Mesenteric fat pad (tissue), 1 donor: Measurements from ENCODE around the gene NARF. TPM values are rescaled to one million over a fixed set of nuclear protein-coding genes. Genes with fewer than 3 reads are reported as not detected.

Source experiments
- DNase-seq: peaks from one replicate; pipeline ENCODE4 v3.0.0-alpha.2; 2020; ENCODE audit warnings: low spot score
- total RNA-seq: library from RNA; stranded (reverse); fragmentation: NEBNext Ultra II Directional; extraction: Animal tissue kit (Norgen Biotek cat#: 25700); gene quantifications from one replicate; pipeline ENCODE4 v1.2.1, GENCODE V29; 2021
- donor health status: DM: yes; HTN: yes; CAD: no.

Gene NARF
- total RNA-seq, 1 donor from 2014 or later = 57.3 TPM

DNA sequence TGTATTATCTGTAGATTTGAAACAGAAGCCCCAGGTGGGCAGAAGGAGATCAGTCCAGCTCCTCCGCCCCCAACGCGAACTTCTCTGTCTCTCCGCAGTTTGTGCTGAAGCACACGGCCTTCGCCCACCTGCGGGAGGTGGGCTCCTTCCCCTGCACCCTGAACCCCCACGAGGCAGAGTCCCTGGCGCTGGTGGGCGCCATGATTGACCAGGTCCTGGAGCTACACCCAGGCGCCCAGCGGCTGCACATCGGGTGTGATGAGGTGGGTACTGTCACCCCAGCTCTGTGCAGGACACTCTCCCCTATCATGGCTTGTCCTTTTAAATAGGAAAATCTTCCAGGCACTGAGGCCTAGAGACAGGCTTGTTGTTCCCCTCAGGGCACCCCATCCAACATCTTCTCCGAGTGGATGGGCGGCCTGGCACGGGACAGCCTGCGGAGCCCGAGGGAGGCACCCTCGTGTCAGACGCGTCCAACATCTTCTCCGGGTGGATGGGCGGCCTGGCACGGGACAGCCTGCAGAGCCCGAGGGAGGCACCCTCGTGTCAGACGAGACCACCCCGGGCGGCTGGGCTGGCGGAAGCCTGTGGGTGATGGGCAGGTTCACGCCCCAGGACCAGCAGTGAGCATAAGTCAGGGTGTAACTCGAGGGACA, 24.9 kb upstream of the NARF start:
- no peak for DNase-seq

DNA sequence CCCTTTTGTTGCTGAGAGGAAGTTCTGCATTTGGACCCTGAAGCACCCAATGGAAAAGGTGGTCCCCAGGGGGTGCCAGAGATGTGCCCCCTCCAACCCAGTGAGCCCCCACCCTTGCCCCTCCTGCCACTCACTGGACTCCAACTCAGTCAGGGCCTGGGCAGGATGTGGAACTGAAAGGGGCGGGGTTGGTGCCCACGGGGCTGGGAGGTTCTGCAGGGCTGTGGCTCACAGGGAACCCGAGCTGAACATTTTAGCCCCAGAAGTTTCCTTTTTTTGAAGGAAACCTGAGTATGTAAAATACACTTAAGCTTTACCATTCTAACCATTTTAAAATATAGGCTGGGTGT, 24.4 kb upstream of the NARF start:
- no peak for DNase-seq

DNA sequence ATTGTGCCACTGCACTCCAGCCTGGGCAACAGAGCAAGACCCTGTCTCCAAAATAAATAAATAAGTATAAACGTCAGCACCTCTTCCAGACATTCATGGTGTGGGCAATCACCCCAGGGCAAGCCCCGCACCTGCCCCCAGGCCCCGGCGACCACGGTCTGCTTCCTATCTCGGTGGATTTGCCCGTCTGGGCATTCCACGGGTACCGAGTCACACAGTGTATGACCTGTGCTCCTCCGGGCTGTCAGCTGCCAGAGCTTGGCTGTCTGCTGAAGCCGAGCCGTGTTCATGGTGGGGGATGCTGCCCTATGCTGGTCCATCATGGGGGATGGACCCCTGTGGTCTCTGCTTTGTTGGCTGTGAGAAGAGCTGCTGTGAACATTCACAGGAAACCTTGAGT, 23.4 kb upstream of the NARF start:
- DNase-seq = no peak

DNA sequence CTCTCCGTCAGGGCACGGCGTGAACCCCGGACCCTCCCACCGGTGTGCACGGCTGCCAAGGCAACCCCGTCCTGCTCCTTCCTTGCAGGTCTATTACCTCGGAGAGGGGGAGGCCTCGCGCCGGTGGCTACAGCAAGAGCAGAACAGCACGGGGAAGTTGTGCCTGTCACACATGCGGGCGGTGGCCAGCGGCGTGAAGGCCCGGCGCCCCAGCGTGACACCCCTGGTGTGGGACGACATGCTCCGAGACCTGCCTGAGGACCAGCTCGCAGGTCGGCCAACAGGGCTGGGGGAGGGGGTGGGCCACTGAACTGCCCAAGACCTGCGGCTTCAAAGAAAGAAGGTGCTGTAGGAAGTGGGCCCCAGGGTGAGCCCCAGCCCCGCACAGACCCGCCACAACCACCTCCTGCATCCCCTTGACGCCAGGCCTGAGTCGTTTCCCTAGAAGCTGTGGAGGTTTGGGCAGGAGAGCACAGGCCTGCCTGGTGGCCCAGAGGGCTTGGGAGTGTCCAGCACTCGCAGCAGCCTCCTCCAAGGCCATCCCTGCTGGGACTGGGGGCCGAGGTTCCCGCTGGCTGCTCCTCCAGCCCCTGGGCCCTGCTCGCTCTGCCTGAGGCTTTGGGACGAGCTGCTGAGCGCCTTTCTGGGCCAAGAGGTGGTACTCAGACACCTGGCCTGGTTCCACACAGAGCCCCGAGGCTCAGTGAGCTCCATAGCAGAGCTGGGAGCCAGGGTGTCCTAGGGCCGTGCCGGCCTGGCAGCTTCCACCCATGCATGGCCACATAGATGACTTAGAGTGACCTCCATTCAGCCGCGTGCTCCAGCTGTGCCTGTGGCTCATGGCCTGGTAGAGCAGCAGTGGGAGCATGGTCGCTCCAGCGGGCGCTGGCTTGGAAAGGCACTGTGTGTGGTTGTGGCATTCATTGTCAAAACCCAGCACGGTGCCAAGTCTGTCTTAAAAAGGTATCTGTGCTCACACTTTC, 22.6 kb upstream of the NARF start:
- no peak for DNase-seq

DNA sequence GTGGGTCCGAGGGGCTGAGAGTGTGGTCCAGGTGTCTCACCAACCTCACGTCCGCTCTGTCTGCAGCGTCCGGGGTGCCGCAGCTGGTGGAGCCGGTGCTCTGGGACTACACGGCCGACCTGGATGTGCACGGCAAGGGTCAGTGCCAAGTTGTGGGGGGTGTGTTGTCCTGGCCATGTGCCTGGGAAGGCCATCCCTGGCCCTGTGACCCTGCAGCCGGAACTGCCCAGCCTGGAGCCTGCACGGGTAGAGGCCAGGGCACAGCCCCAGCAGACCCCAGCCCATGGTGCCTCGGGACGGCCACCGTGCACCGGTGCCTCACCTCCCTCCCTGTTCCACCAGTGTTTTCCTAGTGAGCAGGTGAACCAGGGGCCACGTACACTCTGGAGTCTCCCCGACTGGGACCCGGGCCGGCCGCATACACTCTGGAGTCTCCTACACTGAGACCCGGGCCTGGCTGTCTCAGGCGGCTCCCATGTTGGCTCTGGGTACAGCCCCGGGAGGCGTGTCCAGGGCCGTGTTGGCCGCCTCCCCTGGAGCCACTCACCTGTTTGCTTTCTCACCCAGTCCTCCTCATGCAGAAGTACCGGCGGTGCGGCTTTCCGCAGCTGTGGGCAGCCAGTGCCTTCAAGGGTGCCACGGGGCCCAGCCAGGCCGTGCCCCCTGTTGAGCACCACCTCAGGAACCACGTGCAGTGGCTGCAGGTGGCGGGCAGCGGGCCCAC, 21.8 kb upstream of the NARF start:
- DNase-seq = no peak

DNA sequence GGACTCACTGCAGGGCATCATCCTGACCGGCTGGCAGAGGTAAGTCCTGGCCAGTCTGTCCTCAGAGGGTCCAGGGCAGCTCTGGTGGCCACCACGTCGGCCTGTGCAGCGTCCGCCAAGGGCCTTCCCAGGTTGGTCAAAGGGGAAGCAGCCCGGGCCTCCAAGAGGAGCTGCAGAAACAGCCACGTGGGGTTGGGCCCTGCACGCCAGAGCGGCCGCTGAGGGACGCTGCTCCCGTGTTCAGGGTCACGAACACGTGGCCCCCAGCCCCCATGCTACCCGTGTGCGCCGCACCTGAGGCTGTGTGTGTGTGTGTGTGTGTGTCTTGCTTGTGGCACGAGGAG, 21.2 kb upstream of the NARF start:
- no peak for DNase-seq

DNA sequence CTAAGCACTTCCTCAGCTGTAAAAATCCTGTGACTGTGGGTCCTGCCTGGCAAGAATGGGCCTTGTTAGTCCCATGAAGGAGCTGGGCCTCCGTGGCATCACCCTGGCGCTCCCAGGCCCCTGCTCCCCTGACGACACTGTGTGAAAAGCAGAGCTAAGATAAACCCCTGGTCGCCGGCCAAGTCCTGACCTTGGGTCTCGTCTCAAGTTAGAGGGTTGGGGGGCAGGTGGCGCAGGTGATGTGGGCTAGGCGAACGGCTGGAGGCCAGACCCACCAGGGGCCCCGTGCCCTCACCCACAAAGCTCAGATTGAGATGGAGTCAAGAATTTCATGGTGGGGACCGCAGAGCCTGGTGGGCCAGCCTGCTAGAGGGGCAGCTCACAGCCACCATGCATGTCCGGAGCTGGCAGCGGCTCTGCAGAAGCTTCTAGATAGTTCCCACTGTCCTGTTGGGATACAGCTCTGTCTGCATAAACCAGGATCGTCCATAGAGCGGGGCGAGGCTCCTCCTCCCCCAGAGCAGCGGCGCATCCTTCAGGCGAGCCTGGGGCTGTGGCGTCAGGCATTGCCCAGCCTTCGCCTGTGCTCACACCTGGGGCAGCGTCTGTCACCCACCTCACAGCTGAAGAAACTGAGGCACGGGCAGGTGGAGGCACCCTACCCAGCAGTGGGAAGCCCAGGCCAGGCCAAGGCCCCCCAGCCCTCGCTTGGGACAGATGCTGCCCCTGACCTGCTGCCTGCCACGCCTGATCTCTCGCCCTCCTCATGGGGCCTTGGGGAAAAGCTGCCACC, 19.9 kb upstream of the NARF start:
- no peak for DNase-seq

DNA sequence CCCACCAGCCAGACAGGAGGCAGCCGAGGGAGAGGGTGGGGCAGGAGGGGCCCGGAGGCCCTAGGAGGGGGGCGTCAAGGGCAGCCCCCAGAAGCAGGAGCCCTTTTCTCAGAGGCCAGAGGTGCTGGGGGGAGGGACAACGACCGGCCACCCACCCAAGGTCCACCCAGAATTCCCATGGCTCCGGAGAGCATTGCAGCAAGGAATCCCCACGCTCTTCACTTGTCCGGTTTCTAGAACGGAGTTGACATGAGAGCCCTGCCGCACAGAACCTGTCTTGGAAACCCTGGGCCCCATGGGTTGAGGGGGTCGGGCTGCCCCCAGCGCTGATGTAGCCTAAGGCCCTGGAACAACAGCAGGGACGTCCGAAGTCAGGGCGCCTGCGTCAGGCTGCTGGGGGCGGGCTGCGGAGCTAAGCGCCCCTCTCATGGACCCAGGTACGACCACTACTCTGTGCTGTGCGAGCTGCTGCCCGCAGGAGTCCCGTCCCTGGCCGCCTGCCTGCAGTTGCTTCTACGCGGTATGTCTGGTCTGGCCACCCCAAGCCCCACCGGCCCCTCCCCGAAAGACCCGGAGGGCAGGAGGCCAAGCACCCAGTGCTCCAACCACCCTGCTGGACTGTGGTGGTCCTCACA, 19.2 kb upstream of the NARF start:
- no peak for DNase-seq

DNA sequence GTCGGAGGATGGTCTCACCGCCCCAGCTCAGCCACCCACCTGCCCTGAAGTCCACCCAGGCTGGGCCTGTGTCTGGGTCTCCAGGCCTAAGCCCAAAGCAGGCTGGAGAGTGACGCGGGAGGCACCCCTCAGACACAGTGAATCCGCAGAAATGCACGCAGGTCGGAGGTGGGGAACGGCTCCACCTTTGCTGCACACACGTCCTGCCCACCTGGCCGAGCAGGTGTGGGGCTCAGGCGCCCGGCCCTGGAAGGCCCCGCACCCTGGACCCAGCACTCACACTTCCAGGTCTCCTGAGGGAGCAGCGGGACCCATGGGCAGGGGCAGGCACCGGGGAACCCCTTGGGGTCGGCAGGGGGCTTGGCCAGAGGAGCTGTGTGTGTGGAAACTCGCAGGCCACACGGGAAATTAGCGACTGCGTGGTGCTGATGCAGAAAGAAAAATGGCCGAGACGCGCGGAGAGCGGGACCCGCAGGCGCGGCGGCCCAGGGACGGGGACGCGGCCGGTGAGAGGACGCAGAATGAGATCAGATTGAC, 18.6 kb upstream of the NARF start:
- no peak for DNase-seq

DNA sequence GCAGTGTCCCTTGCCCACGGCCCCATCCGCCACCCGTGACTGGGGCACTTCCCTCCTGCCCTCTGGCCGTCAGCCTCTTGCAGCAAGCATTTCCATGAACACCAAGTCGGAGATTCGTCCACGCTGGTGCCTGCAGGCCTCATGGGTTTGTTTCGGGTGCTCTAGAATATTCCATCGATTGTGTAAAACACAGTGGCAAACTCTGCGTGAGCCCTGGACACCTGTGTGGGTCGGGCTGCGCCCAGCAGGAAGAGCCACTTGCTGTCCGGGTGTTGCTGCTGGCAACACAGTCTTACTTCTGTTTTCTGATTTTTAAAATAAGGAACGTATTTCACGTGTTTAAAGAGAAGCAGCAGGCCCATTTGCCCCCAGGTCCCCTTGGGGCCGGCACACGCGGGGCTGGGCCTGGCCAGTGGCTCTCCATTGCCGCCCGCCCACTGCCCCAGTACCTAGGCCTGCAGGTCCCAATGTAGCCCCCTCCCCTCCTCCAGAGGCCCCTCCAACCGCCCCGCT, 18.0 kb upstream of the NARF start:
- DNase-seq = no peak

DNA sequence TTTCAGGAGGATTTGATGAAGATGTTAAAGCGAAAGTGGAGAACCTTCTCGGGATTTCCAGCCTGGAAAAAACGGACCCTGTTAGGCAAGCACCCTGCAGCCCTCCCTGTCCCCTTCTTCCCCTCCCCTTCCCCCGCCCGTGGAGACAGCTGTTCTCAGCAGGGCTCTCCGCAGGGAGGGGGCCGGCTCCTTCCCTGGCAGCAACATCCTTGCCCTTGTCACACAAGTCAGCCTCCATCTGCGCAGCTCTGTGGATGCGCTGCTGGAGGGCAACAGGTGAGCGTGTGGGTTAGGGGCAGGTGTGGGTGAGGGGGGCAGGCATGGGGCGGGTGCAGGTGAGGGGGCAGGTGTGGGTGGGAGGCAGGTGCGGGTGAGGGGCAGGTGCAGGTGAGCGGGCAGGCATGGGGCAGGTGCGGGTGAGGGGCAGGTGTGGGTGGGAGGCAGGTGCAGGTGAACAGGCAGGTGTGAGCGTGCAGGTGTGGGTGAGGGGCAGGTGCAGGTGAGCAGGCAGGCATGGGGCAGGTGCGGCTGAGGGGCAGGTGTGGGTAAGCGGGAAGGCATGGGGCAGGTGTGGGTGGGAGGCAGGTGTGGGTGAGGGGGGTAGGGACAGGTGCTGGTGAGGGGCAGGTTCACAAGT, 17.4 kb upstream of the NARF start:
- no peak for DNase-seq

DNA sequence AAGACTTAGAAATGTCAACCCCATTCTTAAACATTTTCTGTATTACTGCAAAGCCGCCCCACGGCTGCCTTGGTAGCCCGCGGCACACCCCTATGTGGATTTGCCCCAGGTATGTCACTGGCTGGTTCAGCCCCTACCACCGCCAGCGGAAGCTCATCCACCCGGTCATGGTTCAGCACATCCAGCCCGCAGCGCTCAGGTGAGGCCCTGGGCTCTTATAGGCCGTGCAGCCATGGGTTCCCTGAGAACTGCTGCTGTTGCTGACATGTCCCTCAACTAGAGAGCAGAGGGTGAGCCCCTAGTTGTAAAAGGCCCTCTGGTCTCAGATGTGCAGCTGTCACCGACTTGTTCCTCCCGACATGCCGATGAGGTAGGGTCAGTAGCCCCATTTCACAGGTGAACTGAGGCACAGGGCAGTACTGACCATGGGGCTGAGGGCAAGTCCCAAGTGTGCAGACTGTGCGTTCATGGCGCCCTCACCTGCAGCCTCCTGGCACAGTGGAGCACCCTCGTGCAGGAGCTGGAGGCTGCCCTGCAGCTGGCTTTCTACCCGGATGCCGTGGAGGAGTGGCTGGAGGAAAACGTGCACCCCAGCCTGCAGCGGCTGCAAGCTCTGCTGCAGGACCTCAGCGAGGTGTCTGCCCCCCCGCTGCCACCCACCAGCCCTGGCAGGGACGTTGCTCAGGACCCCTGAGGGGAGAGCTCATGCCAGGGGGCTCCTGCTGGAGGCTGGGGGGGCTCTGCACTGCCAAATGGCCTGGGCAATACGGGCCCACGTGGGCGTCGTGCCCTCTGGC, 16.7 kb upstream of the NARF start:
- DNase-seq = no peak

DNA sequence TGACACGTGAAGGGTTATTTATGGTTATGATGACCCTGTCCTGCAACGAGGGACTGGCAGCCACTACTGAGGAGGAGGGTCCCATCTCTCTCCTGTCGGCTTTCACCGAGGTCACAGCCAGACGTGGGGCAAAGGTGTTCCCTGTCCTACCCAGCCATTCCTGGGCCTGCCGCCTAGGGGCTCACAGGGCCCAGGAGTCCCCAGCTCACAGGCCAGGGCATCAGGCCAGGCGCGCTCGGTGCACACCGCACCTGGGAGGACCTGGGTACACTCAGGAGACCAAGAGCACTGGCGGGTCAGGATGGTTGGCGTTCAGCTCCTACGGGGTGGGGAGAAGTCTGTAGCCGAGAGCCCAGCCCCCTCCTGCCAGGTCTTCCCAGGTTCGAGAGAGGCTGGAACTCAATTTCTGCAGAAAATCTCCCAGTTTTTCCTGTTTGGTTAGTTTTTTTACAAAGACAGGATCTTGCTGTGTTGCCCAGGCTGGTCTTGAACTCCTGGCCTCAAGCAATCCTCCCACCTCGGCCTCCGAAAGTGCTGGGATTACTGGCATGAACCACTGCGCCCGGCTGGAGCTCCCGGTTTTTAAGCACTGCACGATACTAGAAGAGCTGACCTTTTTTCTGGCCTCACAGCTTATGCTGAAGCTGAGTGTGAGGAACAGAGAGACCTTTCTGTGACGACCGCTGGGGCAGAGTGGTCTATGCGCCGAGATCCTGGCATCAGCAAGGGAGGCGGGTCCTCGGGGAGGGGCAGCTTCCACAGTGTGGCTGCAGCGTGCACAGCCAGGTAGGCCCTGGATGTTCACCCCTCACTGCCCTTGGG, 15.7 kb upstream of the NARF start:
- DNase-seq = no peak

DNA sequence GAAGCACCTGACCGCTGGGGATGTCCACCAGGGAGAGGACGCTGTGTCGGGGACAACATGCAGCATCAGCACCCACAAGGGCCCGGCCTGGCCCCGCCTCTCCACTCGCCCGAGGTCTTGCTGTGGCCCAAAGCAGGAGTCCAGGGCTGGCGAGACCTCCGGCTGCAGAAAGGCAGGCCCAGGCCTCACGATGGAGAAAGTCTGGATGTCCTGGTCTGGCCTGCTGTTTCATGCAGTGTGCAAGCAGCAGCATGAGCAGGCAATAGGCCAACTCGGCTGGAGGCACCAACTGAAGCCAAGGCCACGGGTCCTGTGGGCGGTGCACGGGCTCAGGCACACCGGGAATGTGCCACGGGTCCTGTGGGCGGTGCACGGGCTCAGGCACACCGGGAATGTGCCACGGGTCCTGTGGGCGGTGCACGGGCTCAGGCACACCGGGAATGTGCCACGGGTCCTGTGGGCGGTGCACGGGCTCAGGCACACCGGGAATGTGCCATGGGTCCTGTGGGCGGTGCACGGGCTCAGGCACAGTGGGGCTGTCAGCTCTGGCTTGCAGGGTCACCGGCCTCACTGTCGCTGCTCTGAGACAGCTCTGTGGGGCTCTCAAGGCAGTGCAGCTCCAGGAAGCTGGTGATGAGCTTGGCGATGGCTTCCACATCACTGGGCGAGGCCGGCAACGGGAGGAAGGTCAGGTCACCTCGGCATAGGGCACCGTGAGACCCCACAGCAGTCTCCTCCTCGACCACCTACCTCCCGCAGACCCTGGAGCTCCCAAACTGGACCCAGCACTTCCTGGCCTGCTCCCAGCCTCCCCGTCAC, 14.9 kb upstream of the NARF start:
- DNase-seq = no peak

DNA sequence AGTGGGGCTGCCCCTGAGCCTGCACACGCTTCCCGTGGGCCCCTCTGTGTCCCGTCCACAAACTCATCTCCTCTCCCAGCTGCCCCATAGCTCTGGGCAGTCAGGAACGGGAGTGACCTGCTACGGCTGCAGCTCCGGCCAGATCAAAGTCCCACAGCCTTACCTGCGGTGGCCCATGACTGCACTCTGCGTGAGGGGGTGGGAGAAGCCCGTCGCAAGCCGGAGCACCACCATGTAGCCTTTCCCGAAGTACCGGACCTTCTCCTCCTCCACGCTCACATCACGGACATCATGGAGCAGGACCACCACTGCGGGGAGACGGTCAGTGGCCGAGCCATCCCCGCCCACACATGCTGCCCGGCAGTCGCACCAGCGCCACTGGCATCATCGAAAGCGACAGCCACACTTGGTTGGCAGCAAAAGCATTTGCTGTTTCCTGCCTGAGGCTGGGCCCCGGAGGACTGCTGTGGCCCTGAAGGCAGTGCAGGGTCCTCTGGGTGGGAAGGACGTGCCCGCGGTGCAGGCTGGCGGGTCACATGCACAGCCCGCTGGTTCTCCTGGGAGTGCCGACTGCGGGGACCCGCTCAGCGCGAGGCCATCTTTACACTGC, 14.2 kb upstream of the NARF start:
- no peak for DNase-seq

DNA sequence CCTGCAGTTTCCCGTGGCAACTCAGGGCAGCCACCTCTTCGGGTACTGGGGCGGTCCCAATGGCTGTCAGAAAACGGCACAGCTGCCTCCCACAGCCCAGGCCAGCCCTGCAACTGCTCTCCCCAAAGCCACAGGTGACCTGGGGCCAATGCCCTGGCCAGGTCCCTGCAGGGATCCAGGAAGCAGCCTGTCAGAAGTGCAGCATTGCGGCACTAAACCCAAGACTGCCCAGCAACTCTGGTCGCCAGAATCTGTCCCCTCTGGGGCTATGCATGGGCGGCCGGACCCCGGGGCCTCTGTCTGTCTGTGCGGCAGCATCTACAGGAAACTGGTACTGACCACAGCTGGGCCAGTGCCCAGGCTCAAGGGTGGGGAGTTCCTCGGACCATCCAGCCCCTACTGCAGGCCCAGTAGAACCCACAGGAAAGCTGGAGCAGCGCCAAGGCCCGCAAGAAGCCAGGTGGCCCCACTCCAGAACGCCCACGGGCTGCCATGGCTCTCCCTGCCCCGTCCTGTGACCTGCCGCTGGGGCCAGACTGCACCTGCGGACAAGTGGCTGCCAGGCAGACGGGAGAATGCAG, 13.5 kb upstream of the NARF start:
- no peak for DNase-seq
